ENCODE data around the gene REPS2. TPM values are rescaled to one million over a fixed set of nuclear protein-coding genes. Genes with fewer than 3 reads are reported as not detected.

The REPS2 gene
- total RNA-seq, 1 donor from 2014 or later: 4.7 TPM

GRCh38 chrX:17161991-17162390 is 215.5 kb downstream of the REPS2 start:
- intact Hi-C loops (cut with DNase I): no loop called here

GRCh38 chrX:17164079-17164478 is 217.6 kb downstream of the REPS2 start:
- H3K27me3 ChIP-seq: no peaks in the 10 kb centered on the region
- H3K36me3 ChIP-seq: no peaks in the 10 kb centered on the region
- no peak overlapping the region for H3K27ac ChIP-seq
- no peak for DNase-seq (ENCODE audit: low spot score in 2 of 2)
- TF ChIP-seq CTCF (IDR thresholded peaks at IDR 0.05): no peak
- intact Hi-C loops (cut with DNase I): no loop called here
- H3K4me3 ChIP-seq: no peak overlapping the region
- H3K9me3 ChIP-seq: peaks cover 9 to 28% of the 10 kb centered on the region in 2 donors
- H3K4me1 ChIP-seq: no peaks in the 10 kb centered on the region

More at GRCh38 chrX:17161991-17162390, 215.5 kb downstream of the REPS2 start:
- DNase-seq (ENCODE audit: low spot score in 2 of 2): no peak
- Histone ChIP-seq H3K9me3 (peaks cover 9 to 28% of the 10 kb centered on the region in 2 donors), H3K36me3 (no peaks in the 10 kb centered on the region), H3K27me3 (no peaks in the 10 kb centered on the region), H3K4me3 (no peak overlapping the region), H3K4me1 (no peaks in the 10 kb centered on the region), H3K27ac (no peak overlapping the region)
- TF ChIP-seq CTCF (IDR thresholded peaks at IDR 0.05): no peak

GRCh38 chrX:17164941-17165340 is 218.5 kb downstream of the REPS2 start:
- H3K9me3 ChIP-seq: peaks cover 9 to 28% of the 10 kb centered on the region in 2 donors
- DNase-seq (ENCODE audit: low spot score in 2 of 2): no peak
- no peak overlapping the region for H3K4me3 ChIP-seq
- H3K4me1 ChIP-seq: no peaks in the 10 kb centered on the region
- TF ChIP-seq CTCF (IDR thresholded peaks at IDR 0.05): no peak
- H3K36me3 ChIP-seq: no peaks in the 10 kb centered on the region
- no peak overlapping the region for H3K27ac ChIP-seq
- no peaks in the 10 kb centered on the region for H3K27me3 ChIP-seq
- intact Hi-C loops (cut with DNase I): no loop called here

GRCh38 chrX:17167915-17168314 is 221.5 kb downstream of the REPS2 start:
- TF ChIP-seq CTCF (IDR thresholded peaks at IDR 0.05): no peak

GRCh38 chrX:17170973-17171372 is 224.5 kb downstream of the REPS2 start:
- Histone ChIP-seq H3K4me1 (no peaks in the 10 kb centered on the region), H3K27me3 (no peaks in the 10 kb centered on the region), H3K4me3 (no peak overlapping the region), H3K9me3 (no peaks in the 10 kb centered on the region), H3K27ac (no peak overlapping the region), H3K36me3 (no peaks in the 10 kb centered on the region)
- no peak for TF ChIP-seq CTCF (IDR thresholded peaks at IDR 0.05)
- intact Hi-C loops (cut with DNase I): no loop called here
- no peak for DNase-seq (ENCODE audit: low spot score in 2 of 2)

More at GRCh38 chrX:17167915-17168314, 221.5 kb downstream of the REPS2 start:
- Histone ChIP-seq H3K9me3 (peaks cover 4 to 17% of the 10 kb centered on the region in 2 donors), H3K4me3 (no peak overlapping the region), H3K27me3 (no peaks in the 10 kb centered on the region), H3K36me3 (no peaks in the 10 kb centered on the region), H3K27ac (no peak overlapping the region), H3K4me1 (no peaks in the 10 kb centered on the region)
- no peak for DNase-seq (ENCODE audit: low spot score in 2 of 2)
- intact Hi-C loops (cut with DNase I): no loop called here

GRCh38 chrX:17174671-17175070 is 228.2 kb downstream of the REPS2 start:
- Histone ChIP-seq H3K4me3 (no peak overlapping the region), H3K36me3 (no peaks in the 10 kb centered on the region), H3K27me3 (no peaks in the 10 kb centered on the region), H3K4me1 (no peaks in the 10 kb centered on the region), H3K27ac (no peak overlapping the region), H3K9me3 (no peaks in the 10 kb centered on the region)
- intact Hi-C loops (cut with DNase I): no loop called here
- DNase-seq (ENCODE audit: low spot score in 2 of 2): no peak
- no peak for TF ChIP-seq CTCF (IDR thresholded peaks at IDR 0.05)
